ENCODE data around the gene GET3. TPM values are rescaled to one million over a fixed set of nuclear protein-coding genes. Genes with fewer than 3 reads are reported as not detected.

GET3 gene
- total and polyA plus RNA-seq, 2 of the 4 experiments (the other 2 are of a cell fraction) = 129 to 152 TPM

DNA sequence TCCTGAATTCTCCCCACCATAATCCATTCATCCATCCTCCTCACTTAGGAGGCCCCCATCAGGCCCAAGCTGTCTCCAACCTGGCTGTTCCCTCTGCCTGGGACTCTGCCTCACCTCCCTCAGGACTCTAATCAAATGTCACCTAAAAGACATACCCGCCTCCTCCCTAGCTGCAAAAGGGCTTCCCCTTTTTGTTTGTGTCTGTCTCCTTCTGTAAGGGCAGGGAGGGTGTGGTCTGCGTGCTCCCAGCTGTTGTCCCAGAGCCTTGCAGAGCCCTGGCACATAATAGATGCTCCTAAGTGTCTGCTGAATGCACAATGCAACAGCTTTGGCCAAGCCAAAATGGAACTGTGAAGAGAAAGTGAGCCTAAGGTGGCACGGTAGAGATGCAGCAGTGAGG lies 7.2 kb upstream of the GET3 start:
- Histone ChIP-seq H2AK9ac (replicated peaks; ENCODE audit: low read depth, low read length, poor library complexity) (no peak overlapping the region), H4K20me1 (ENCODE audit: insufficient read depth, low read length) (peaks cover 39% of the 10 kb centered on the region), H3K9me1 (ENCODE audit: insufficient read depth, low read length) (peaks cover 4% of the 10 kb centered on the region; the same call in 1 of the 2 replicates), H3K27ac (ENCODE audit: insufficient read depth, low read length) (no peak overlapping the region), H3K36me3 (ENCODE audit: control insufficient read depth, insufficient read depth, low read length) (peaks cover 36% of the 10 kb centered on the region), H2BK20ac (ENCODE audit: low read depth, low read length) (no peak overlapping the region), H2BK120ac (ENCODE audit: low read depth, low read length) (no peak overlapping the region), H3K9me3 (ENCODE audit: control insufficient read depth, insufficient read depth, low read length) (no peaks in the 10 kb centered on the region), H3K27me3 (ENCODE audit: control insufficient read depth, insufficient read depth, low read length) (no peaks in the 10 kb centered on the region), H3K4me1 (ENCODE audit: control insufficient read depth, insufficient read depth, low read length) (peaks cover 4% of the 10 kb centered on the region), H3K14ac (replicated peaks; ENCODE audit: low read depth, low read length) (no peak overlapping the region), H3K56ac (ENCODE audit: extremely low read depth, insufficient read depth, low read length) (no peak overlapping the region), H3K18ac (ENCODE audit: low read depth, low read length) (no peak overlapping the region), H3K4me2 (ENCODE audit: low read depth, low read length) (no peak overlapping the region), H3K23ac (ENCODE audit: low read depth, low read length) (no peak overlapping the region), H2AFZ (replicated peaks; ENCODE audit: low read length, poor library complexity) (no peak overlapping the region), H4K91ac (ENCODE audit: insufficient read depth, low read depth, low read length) (no peak overlapping the region), H3K9ac (ENCODE audit: low read depth, low read length) (no peak overlapping the region), H2BK5ac (ENCODE audit: low read depth, low read length, poor library complexity, severe bottlenecking) (no peak overlapping the region), H3K79me1 (ENCODE audit: low read depth in 1 of 2, low read length in 2 of 2) (peaks cover 4 to 41% of the 10 kb centered on the region in 2 experiments; a peak in 3 of 4 replicates), H4K5ac (ENCODE audit: low read depth, low read length) (no peak overlapping the region), H4K8ac (ENCODE audit: low read depth in 2 of 2, low read length in 2 of 2) (no peak overlapping the region), H2AK5ac (ENCODE audit: low read depth, low read length) (no peak overlapping the region), H3K4me3 (ENCODE audit: insufficient read depth, low read depth, low read length) (no peak overlapping the region), H3K4ac (ENCODE audit: low read depth, low read length) (no peak overlapping the region), H2BK15ac (ENCODE audit: low read depth, low read length) (no peak overlapping the region)
- ChIA-PET POLR2A (ENCODE audit: unreplicated experiment) (no interaction called here), CTCF (no interaction called here)
- in situ Hi-C loops (cut with MboI; ENCODE audit: low sequenced_read_pairs) (no loop called here), intact Hi-C loops (cut with micrococcal nuclease) (no loop called here), dilution Hi-C loops (cut with HindIII; ENCODE audit: low sequenced_read_pairs, unreplicated experiment) (no loop called here)
- TF ChIP-seq ELK1 (IDR thresholded peaks at IDR 0.05; ENCODE audit: borderline replicate concordance, low read depth, low read length) = no peak
- TF ChIP-seq RFX5 (IDR thresholded peaks at IDR 0.05; ENCODE audit: low read depth, low read length) = no peak
- TF ChIP-seq POLR2A (IDR thresholded peaks at IDR 0.05; ENCODE audit: low read depth, low read length) = no peak
- no peak for TF ChIP-seq CEBPB (IDR thresholded peaks at IDR 0.05; ENCODE audit: low read depth, low read length)
- DNase-seq (no peak), ATAC-seq (ENCODE audit: low read depth) (no peak)
- no CpG with 5 or more reads among the region's 3 CpGs for WGBS, 2 experiments (ENCODE audit: extremely low coverage in 2 of 2, insufficient read length in 1 of 2)
- no TSS peak for BruUV-seq (replicated peaks)
